Measurements from ENCODE around the gene STX10. TPM values are rescaled to one million over a fixed set of nuclear protein-coding genes. Genes with fewer than 3 reads are reported as not detected.
A peak's percentile ranks its signal among the peaks of the same experiment; 100 is the strongest.

STX10 gene
- total and polyA plus RNA-seq, 12 donors, result 18.7 to 69.9 (median 28.9) TPM

- H3K4me1 ChIP-seq, result peaks cover 12 to 54% (median 44%) of the 10 kb centered on the region in 9 donors
- no peaks in the 10 kb centered on the region for H3K9me3 ChIP-seq
- 3 to 5% methylated on average over 36 to 65 of the region's 65 CpGs for WGBS, 2 donors
- ATAC-seq (peak; percentile 93 to 97 (median 96)), DNase-seq (peak; percentile 89 to 90)
- peak within 1 kb of the TSS in 9 of 10 donors; percentile 65 to 91 (median 77) for H3K27ac ChIP-seq
- H3K36me3 ChIP-seq, result peaks cover 0 to 34% (median 6%) of the 10 kb centered on the region in 9 donors
- peak within 1 kb of the TSS; percentile 89 to 99 (median 97) for H3K4me3 ChIP-seq
- no peaks in the 10 kb centered on the region for H3K27me3 ChIP-seq
- no peak for TF ChIP-seq CTCF (IDR thresholded peaks at IDR 0.05)
- intact Hi-C loops (cut with DNase I), result loop anchor here in 4 of 10 donors (2.0 to 10.0 kb wide), 4 partner anchors 33 to 147 kb away; partner anchors contain the start of genes IER2 (in 3 of the 4) and STX10 (in 3 of the 4)
Observed at GRCh38 chr19:13117772-13118423, 32.3 kb downstream of the STX10 start, which contains the start of gene NACC1. TSS of gene NACC1 (plus strand) at chr19:13118264. CDS start at chr19:13135208, 16,944 bp downstream.

GRCh38 chr19:13117176-13117771 is 32.9 kb downstream of the STX10 start:
- H3K27me3 ChIP-seq, result no peaks in the 10 kb centered on the region
- peak overlapping the region; percentile 53 to 99 (median 97) for H3K4me3 ChIP-seq
- WGBS, 2 donors, result 15 to 20% methylated on average over 20 of the region's 20 CpGs
- no peaks in the 10 kb centered on the region for H3K9me3 ChIP-seq
- no peak for DNase-seq
- intact Hi-C loops (cut with DNase I), result loop anchor here in 4 of 10 donors (2.0 to 10.0 kb wide), 4 partner anchors 34 to 148 kb away; partner anchors contain the start of genes IER2 (in 3 of the 4) and STX10 (in 3 of the 4)
- ATAC-seq, result peak in 5 of 8 donors; percentile 4 to 29 (median 7)
- no peak for TF ChIP-seq CTCF (IDR thresholded peaks at IDR 0.05)
- H3K4me1 ChIP-seq, result peaks cover 12 to 54% (median 44%) of the 10 kb centered on the region in 9 donors
- H3K36me3 ChIP-seq, result peaks cover 0 to 40% (median 10%) of the 10 kb centered on the region in 9 donors
- H3K27ac ChIP-seq, result peak overlapping the region in 9 of 10 donors; percentile 56 to 87 (median 77)

GRCh38 chr19:13116282-13117175 is 33.6 kb downstream of the STX10 start, which contains the start of gene TRMT1:
TSS of gene TRMT1 (minus strand) at chr19:13116740. CDS start at chr19:13116399, 341 bp downstream.
- peaks cover 0 to 41% (median 10%) of the 10 kb centered on the region in 9 donors for H3K36me3 ChIP-seq
- 0 to 1% methylated on average over 51 of the region's 51 CpGs for WGBS, 2 donors
- intact Hi-C loops (cut with DNase I), result loop anchor here in 5 of 10 donors (1.0 to 10.0 kb wide), 5 partner anchors 34 to 148 kb away; partner anchors contain the start of genes IER2 (in 4 of the 5) and STX10 (in 4 of the 5)

More at GRCh38 chr19:13116282-13117175, 33.6 kb downstream of the STX10 start, which contains the start of gene TRMT1:
- Histone ChIP-seq H3K4me1 (peaks cover 12 to 54% (median 44%) of the 10 kb centered on the region in 9 donors), H3K4me3 (peak within 1 kb of the TSS; percentile 53 to 99 (median 97)), H3K27me3 (no peaks in the 10 kb centered on the region), H3K9me3 (no peaks in the 10 kb centered on the region), H3K27ac (peak within 1 kb of the TSS in 9 of 10 donors; percentile 56 to 87 (median 77))
- DNase-seq, result peak; percentile 88 to 96
- ATAC-seq, result peak; percentile 74 to 93 (median 84)
- no peak for TF ChIP-seq CTCF (IDR thresholded peaks at IDR 0.05)

Measured in heart right ventricle (tissue), 16 donors.